Calu3 (cell line): ENCODE measurements around the gene PTBP1. TPM values are rescaled to one million over a fixed set of nuclear protein-coding genes. Genes with fewer than 3 reads are reported as not detected.

Experiments used
- Bru-seq: library from RNA; stranded (reverse); fragments of 400-500 nt; gene quantifications from one replicate; lab custom pipeline; 2021; lab: Mats Ljungman, UMichigan
- BruChase-seq, 2 experiments: library from RNA; stranded (reverse); fragments of 400-500 nt; gene quantifications; one replicate each; lab custom pipeline; 2021; lab: Mats Ljungman, UMichigan
- BruUV-seq: library from RNA; stranded (reverse); fragments of 400-500 nt; replicated peaks from 2 replicates; lab custom pipeline; 2021; lab: Mats Ljungman, UMichigan
- CTCF ChIA-PET: fragments of 300-600 bp; sonication (Branson Sonifier 250); formaldehyde crosslinking; loops from one replicate; lab custom pipeline; 2022; ENCODE audit warnings: antibody characterized with exemption; lab: Charles Lee
- DNase-seq: peaks from one replicate; pipeline ENCODE4 v3.0.0; 2022
- H3K27ac Mint-ChIP-seq: one replicate; pipeline ENCODE4 v1.8.0; 2022; ENCODE audit warnings: mixed read lengths; ENCODE audit not compliant: unreplicated experiment
- H3K27me3 Mint-ChIP-seq: one replicate; pipeline ENCODE4 v1.8.0; 2022; ENCODE audit warnings: mixed read lengths; ENCODE audit not compliant: unreplicated experiment
- H3K36me3 Mint-ChIP-seq: one replicate; pipeline ENCODE4 v1.8.0; 2022; ENCODE audit warnings: mild to moderate bottlenecking, moderate library complexity, mixed read lengths; ENCODE audit not compliant: insufficient read depth, unreplicated experiment
- H3K4me1 Mint-ChIP-seq: one replicate; pipeline ENCODE4 v1.8.0; 2022; ENCODE audit warnings: mild to moderate bottlenecking, low read depth, mixed read lengths; ENCODE audit not compliant: unreplicated experiment
- H3K4me3 Mint-ChIP-seq: one replicate; pipeline ENCODE4 v1.8.0; 2022; ENCODE audit warnings: mild to moderate bottlenecking, low read depth, moderate library complexity, mixed read lengths; ENCODE audit not compliant: unreplicated experiment
- H3K9me3 Mint-ChIP-seq: one replicate; pipeline ENCODE4 v1.8.0; 2022; ENCODE audit warnings: low read depth, mixed read lengths; ENCODE audit not compliant: unreplicated experiment
- intact Hi-C: fragments of 100-400 bp; cut with micrococcal nuclease; formaldehyde crosslinking; loops from one replicate; pipeline ENCODE4 v1.10.0; 2022; ENCODE audit not compliant: unreplicated experiment
- long read RNA-seq: library from polyadenylated mRNA; stranded (forward); transcript quantifications from one replicate; pipeline ENCODE4 v2.0.0, GENCODE V29; 2022
- total RNA-seq: library from RNA; stranded (reverse); gene quantifications from 2 replicates; pipeline ENCODE4 v1.2.3, GENCODE V29; 2022
- TF ChIP-seq, protein P1 (sequence below): fragments of 200-600 bp; IDR thresholded peaks from one replicate; pipeline ENCODE4 v1.8.0; 2022; ENCODE audit warnings: antibody characterized with exemption; ENCODE audit not compliant: unreplicated experiment

Gene PTBP1
- total RNA-seq, result 380 and 409 TPM in 2 replicates
- percentile 88 among the genes with signal in this experiment for Bru-seq, nascent RNA
- percentile 99 among the genes with signal in this experiment for BruChase-seq, experiment 1, labeled RNA remaining after a 6-hour chase
- BruChase-seq, experiment 2, labeled RNA remaining after a 2-hour chase, result percentile 97 among the genes with signal in this experiment
- long read RNA-seq, transcript PTBP1-201 (14 exons, 3,155 nt), result minor isoform, 27 of 222 reads
- long read RNA-seq, transcript PTBP1-203 (15 exons, 3,598 nt), result major isoform, 85 of 222 reads
- long read RNA-seq, partial matches to known transcripts, result 46 of 222 reads
- long read RNA-seq, other reads (novel, unspliced or antisense), result 61 of 222 reads

GRCh38 chr19:796692-797527 is at the start of gene PTBP1:
PTBP1 (plus strand) TSS chr19:797452; CDS start chr19:797498, 46 bp downstream.
- H3K27ac Mint-ChIP-seq, result peak within 1 kb of the TSS; percentile 94

GRCh38 chr19:748274-748598 is 49.0 kb upstream of the PTBP1 start:
- TF ChIP-seq, protein P1, sequence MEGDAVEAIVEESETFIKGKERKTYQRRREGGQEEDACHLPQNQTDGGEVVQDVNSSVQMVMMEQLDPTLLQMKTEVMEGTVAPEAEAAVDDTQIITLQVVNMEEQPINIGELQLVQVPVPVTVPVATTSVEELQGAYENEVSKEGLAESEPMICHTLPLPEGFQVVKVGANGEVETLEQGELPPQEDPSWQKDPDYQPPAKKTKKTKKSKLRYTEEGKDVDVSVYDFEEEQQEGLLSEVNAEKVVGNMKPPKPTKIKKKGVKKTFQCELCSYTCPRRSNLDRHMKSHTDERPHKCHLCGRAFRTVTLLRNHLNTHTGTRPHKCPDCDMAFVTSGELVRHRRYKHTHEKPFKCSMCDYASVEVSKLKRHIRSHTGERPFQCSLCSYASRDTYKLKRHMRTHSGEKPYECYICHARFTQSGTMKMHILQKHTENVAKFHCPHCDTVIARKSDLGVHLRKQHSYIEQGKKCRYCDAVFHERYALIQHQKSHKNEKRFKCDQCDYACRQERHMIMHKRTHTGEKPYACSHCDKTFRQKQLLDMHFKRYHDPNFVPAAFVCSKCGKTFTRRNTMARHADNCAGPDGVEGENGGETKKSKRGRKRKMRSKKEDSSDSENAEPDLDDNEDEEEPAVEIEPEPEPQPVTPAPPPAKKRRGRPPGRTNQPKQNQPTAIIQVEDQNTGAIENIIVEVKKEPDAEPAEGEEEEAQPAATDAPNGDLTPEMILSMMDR, result no peak
- Mint-ChIP-seq H3K36me3 (peaks cover 31% of the 10 kb centered on the region), H3K27ac (no peak overlapping the region), H3K27me3 (no peaks in the 10 kb centered on the region), H3K9me3 (no peaks in the 10 kb centered on the region), H3K4me3 (no peak overlapping the region), H3K4me1 (no peaks in the 10 kb centered on the region)
- no TSS peak for BruUV-seq
- CTCF ChIA-PET, result no interaction called here
- intact Hi-C loops, result no loop called here
- no peak for DNase-seq

More at GRCh38 chr19:796692-797527, at the start of gene PTBP1:
- H3K27me3 Mint-ChIP-seq, result no peaks in the 10 kb centered on the region
- BruUV-seq, result no TSS peak
- peaks cover 53% of the 10 kb centered on the region for H3K36me3 Mint-ChIP-seq
- TF ChIP-seq, protein P1, result no peak
- no peaks in the 10 kb centered on the region for H3K9me3 Mint-ChIP-seq
- peaks cover 10% of the 10 kb centered on the region for H3K4me1 Mint-ChIP-seq
- H3K4me3 Mint-ChIP-seq, result peak within 1 kb of the TSS; percentile 77
- CTCF ChIA-PET, result interaction anchor here (0.6 kb wide), 1 partner anchor 981 kb away, joined by 3 read pairs; no protein-coding TSS in a partner anchor
- peak; percentile 96 for DNase-seq
- intact Hi-C loops, result no loop called here

GRCh38 chr19:749811-750210 is 47.4 kb upstream of the PTBP1 start:
- Mint-ChIP-seq H3K27ac (no peak overlapping the region), H3K27me3 (no peaks in the 10 kb centered on the region), H3K4me1 (no peaks in the 10 kb centered on the region), H3K4me3 (no peak overlapping the region), H3K9me3 (no peaks in the 10 kb centered on the region), H3K36me3 (peaks cover 40% of the 10 kb centered on the region)
- intact Hi-C loops, result no loop called here
- CTCF ChIA-PET, result no interaction called here
- no peak for DNase-seq
- BruUV-seq, result no TSS peak
- TF ChIP-seq, protein P1, result no peak

DNA sequence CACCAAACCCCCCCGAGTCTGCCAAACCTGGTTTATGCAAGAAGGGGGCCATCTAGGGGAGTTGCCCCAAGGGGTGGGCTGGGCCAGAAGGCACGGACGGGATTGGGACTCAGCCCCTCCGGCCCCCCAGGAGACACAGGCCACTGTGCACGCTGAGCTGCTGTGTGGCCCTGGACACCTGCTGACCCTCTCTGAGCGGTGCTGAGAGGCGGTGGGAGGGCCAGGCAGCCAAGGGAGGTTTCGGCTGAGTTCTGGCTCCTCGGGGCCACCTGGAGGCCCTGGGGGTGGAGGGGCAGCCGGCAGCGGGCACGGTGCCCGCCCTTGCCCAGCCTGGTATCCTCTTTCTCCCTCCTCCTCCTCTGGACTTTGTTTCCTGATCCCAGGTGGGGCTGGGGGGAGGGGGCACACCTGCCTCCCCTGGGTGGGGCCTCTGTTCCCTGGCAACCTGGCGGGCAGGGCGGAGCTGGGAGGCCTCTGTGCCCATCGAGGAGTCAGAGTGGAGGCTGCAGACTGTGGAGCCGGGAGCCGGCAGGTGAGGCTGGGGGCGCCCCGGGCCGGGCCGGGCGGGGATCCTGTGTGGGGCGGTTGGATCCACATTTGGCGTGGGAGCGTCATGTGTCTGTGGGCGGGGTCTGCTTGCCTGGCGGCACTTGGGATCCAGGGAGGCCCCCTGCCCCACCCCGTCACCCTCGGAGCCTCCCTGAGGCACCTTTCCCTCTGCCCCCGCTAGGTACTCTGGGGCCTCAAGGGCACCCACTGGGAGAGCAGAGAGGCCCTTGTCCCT is 46.4 kb upstream of the PTBP1 start, which contains the start of gene MISP:
Gene MISP, plus strand, starts transcription at position 473 of the 784 bp plus-strand sequence. CDS start 5,835 bp downstream, outside the sequence.
- peaks cover 50% of the 10 kb centered on the region for H3K36me3 Mint-ChIP-seq
- CTCF ChIA-PET, result interaction anchor here (0.5 to 1.1 kb wide), 2 partner anchors 9 to 165 kb away, joined by 4 read pairs; no protein-coding TSS in a partner anchor
- peak within 1 kb of the TSS; percentile 47 for H3K27ac Mint-ChIP-seq
- H3K4me1 Mint-ChIP-seq, result no peaks in the 10 kb centered on the region
- BruUV-seq, result no TSS peak
- H3K27me3 Mint-ChIP-seq, result no peaks in the 10 kb centered on the region
- intact Hi-C loops, result no loop called here
- peak; percentile 94 for DNase-seq
- peak within 1 kb of the TSS; percentile 78 for H3K4me3 Mint-ChIP-seq
- TF ChIP-seq, protein P1, result no peak
- H3K9me3 Mint-ChIP-seq, result no peaks in the 10 kb centered on the region
